BLaER1 treated with 17β-estradiol and CSF1 and Interleukin-3, amounts not matched to agents 10 nM and 100 nM (cell line): ENCODE data around the gene CFAP97.

Experiments used
- H3K27ac ChIP-seq, 11 experiments: shearing (Covaris generic); formaldehyde crosslinking; 2 replicates each; pipeline ENCODE4 v1.8.1; 2022
- H3K27me3 ChIP-seq, 11 experiments: shearing (Covaris generic); formaldehyde crosslinking; 2 replicates each; pipeline ENCODE4 v1.8.1; 2022
- H3K36me3 ChIP-seq, 11 experiments: shearing (Covaris generic); formaldehyde crosslinking; 2 replicates each; pipeline ENCODE4 v1.8.1; 2022
- H3K4me1 ChIP-seq, 10 experiments: shearing (Covaris generic); formaldehyde crosslinking; 2 replicates each; pipeline ENCODE4 v1.8.1; 2022
- H3K4me2 ChIP-seq, 11 experiments: shearing (Covaris generic); formaldehyde crosslinking; 2 replicates each; pipeline ENCODE4 v1.8.1; 2022
- H3K4me3 ChIP-seq, 10 experiments: shearing (Covaris generic); formaldehyde crosslinking; 2 replicates each; pipeline ENCODE4 v1.8.1; 2022
- H3K9ac ChIP-seq, 11 experiments: shearing (Covaris generic); formaldehyde crosslinking; 2 replicates each; pipeline ENCODE4 v1.8.1; 2022
- H3K9me3 ChIP-seq, 11 experiments: shearing (Covaris generic); formaldehyde crosslinking; replicated peaks in 1 of 11; 2 replicates each; pipeline ENCODE4 v1.8.1; 2022
- H4K20me1 ChIP-seq, 11 experiments: shearing (Covaris generic); formaldehyde crosslinking; 2 replicates each; pipeline ENCODE4 v1.8.1; 2022
- Cebpa-rat ChIP-seq, 11 experiments: shearing (Covaris generic); IDR thresholded peaks; 2 replicates each; pipeline ENCODE4 v1.8.1; 2022

CFAP97 gene

DNA sequence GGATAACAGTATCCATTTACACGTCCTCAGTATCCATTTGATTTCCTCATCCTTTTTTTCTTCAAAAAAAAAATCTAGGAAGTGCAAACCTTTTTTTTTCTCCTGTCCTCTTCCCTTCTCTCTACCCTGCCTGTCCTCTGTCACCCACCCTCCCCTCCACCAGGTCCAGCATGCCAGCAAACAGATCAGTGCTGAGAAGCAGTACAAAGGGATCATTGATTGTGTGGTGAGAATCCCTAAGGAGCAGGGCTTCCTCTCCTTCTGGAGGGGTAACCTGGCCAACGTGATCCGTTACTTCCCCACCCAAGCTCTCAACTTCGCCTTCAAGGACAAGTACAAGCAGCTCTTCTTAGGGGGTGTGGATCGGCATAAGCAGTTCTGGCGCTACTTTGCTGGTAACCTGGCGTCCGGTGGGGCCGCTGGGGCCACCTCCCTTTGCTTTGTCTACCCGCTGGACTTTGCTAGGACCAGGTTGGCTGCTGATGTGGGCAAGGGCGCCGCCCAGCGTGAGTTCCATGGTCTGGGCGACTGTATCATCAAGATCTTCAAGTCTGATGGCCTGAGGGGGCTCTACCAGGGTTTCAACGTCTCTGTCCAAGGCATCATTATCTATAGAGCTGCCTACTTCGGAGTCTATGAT, 59.1 kb downstream of the CFAP97 start:
- TF ChIP-seq Cebpa-rat (IDR thresholded peaks at IDR 0.05) = no peak
- H3K36me3 ChIP-seq = peaks cover 0 to 26% (median 5%) of the 10 kb centered on the region in 11 experiments; a peak in 13 of 22 replicates
- H3K27ac ChIP-seq = no peak overlapping the region
- peaks cover 0 to 28% (median 7%) of the 10 kb centered on the region in 11 experiments; a peak in 12 of 22 replicates for H3K27me3 ChIP-seq
- no peak overlapping the region for H3K9ac ChIP-seq
- H3K4me2 ChIP-seq = peak overlapping the region in 7 of 11 experiments; percentile 4 to 94 (median 89); a peak in 10 of 22 replicates
- no peaks in the 10 kb centered on the region for H3K9me3 ChIP-seq
- peaks cover 0 to 29% (median 3%) of the 10 kb centered on the region in 11 experiments; a peak in 8 of 22 replicates for H4K20me1 ChIP-seq
- H3K4me3 ChIP-seq = no peak overlapping the region
- H3K4me1 ChIP-seq = peaks cover 5 to 32% (median 16%) of the 10 kb centered on the region in 10 experiments; a peak in 17 of 20 replicates

DNA sequence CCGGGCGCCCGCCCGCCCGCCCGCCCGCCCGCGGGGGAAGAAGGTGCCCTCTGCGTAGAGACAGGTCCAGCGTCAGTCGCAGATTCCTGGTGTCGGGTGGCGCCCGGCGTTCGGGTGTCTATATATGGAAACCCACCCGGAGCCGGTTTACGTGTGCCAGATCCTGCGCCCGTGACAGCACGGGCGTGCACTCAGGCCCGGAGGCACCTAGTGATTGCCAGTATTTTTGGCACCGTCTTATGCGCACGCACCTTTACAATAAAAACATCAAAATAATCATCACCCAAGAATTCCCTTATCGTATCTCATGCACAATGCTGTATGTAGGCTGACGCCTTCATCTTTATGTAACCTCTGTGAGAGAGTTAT, 60.2 kb downstream of the CFAP97 start:
- Histone ChIP-seq H3K4me2 (peak overlapping the region; percentile 85 to 95 (median 91)), H3K9me3 (no peaks in the 10 kb centered on the region), H3K9ac (peak overlapping the region; percentile 69 to 83 (median 76)), H3K36me3 (peaks cover 0 to 17% (median under 1%) of the 10 kb centered on the region in 11 experiments; a peak in 6 of 22 replicates), H4K20me1 (peaks cover 0 to 29% (median 3%) of the 10 kb centered on the region in 11 experiments; a peak in 8 of 22 replicates), H3K27me3 (peaks cover 0 to 28% (median 7%) of the 10 kb centered on the region in 11 experiments; a peak in 12 of 22 replicates), H3K4me3 (peak overlapping the region; percentile 59 to 76 (median 70)), H3K27ac (peak overlapping the region in 10 of 11 experiments; percentile 6 to 67 (median 53); a peak in 11 of 22 replicates), H3K4me1 (peaks cover 5 to 34% (median 17%) of the 10 kb centered on the region in 10 experiments; a peak in 17 of 20 replicates)
- no peak for TF ChIP-seq Cebpa-rat (IDR thresholded peaks at IDR 0.05)

DNA sequence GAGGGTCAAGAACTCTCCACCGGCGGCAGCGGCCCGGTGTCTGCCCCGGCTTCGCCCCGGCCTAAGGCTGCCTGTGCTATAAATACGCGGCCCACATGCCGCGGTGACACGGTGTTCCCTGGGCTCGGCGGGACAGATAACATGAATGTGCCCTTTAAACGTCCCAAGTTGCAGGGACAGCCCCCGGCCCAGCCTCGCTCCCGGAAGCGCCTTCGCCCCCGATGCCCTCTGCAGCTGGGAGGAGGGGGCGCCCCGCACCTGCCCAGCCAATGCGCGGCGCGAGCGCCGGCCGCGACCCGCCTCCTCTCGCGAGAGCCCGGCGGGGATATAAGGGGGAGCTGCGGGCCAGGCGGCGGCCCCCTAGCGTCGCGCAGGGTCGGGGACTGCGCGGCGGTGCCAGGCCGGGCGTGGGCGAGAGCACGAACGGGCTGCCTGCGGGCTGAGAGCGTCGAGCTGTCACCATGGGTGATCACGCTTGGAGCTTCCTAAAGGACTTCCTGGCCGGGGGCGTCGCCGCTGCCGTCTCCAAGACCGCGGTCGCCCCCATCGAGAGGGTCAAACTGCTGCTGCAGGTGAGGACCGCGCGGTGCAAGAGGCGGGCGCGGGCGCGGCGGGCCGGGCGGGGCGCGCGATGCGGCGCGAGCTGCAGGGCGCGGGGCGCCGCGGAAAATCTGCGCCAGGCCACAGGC, 60.7 kb downstream of the CFAP97 start, which contains the start of gene SLC25A4:
Gene SLC25A4, plus strand, starts transcription at position 355 of the 689 bp plus-strand sequence. Its CDS starts 107 bp downstream, at position 462.
- H3K4me2 ChIP-seq = peak within 1 kb of the TSS; percentile 85 to 95 (median 91)
- TF ChIP-seq Cebpa-rat (IDR thresholded peaks at IDR 0.05) = no peak
- peak within 1 kb of the TSS; percentile 59 to 76 (median 70) for H3K4me3 ChIP-seq
- H3K27ac ChIP-seq = peak within 1 kb of the TSS in 10 of 11 experiments; percentile 6 to 67 (median 54); a peak in 17 of 22 replicates
- H3K9ac ChIP-seq = peak within 1 kb of the TSS; percentile 69 to 83 (median 76)
- H3K27me3 ChIP-seq = peaks cover 0 to 28% (median 7%) of the 10 kb centered on the region in 11 experiments; a peak in 12 of 22 replicates
- H3K9me3 ChIP-seq = no peaks in the 10 kb centered on the region
- H3K4me1 ChIP-seq = peaks cover 5 to 40% (median 22%) of the 10 kb centered on the region in 10 experiments; a peak in 19 of 20 replicates
- peaks cover 0 to 17% (median 0%) of the 10 kb centered on the region in 11 experiments; a peak in 6 of 22 replicates for H3K36me3 ChIP-seq
- H4K20me1 ChIP-seq = peaks cover 0 to 29% (median 3%) of the 10 kb centered on the region in 11 experiments; a peak in 8 of 22 replicates

DNA sequence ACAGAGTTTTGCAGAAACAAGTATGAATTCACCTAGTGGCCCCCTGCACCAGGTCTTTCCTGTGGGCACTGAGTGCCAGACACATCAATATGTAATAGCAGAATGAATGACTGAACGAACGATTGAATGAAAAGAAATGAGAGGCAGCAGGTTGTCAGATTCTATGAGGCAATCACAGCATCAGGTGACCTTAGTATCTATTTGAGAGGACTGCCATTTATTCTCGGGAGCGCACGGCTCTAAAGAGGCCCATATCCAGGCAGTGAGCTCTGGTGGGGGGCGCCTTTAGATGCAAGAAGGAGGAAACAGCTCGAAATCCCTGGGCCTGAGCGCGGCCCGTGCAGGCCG, 61.3 kb downstream of the CFAP97 start:
- Histone ChIP-seq H3K27ac (peak overlapping the region in 9 of 11 experiments; percentile 41 to 67 (median 52); a peak in 14 of 22 replicates), H3K9ac (peak overlapping the region; percentile 69 to 83 (median 76); a peak in 21 of 22 replicates), H4K20me1 (peaks cover 0 to 29% (median 3%) of the 10 kb centered on the region in 11 experiments; a peak in 8 of 22 replicates), H3K4me3 (peak overlapping the region; percentile 59 to 76 (median 70)), H3K4me1 (peaks cover 5 to 45% (median 27%) of the 10 kb centered on the region in 10 experiments; a peak in 19 of 20 replicates), H3K36me3 (peaks cover 0 to 16% (median 0%) of the 10 kb centered on the region in 11 experiments; a peak in 6 of 22 replicates), H3K27me3 (peaks cover 0 to 28% (median 7%) of the 10 kb centered on the region in 11 experiments; a peak in 12 of 22 replicates), H3K4me2 (peak overlapping the region; percentile 85 to 95 (median 91)), H3K9me3 (no peaks in the 10 kb centered on the region)
- no peak for TF ChIP-seq Cebpa-rat (IDR thresholded peaks at IDR 0.05)

DNA sequence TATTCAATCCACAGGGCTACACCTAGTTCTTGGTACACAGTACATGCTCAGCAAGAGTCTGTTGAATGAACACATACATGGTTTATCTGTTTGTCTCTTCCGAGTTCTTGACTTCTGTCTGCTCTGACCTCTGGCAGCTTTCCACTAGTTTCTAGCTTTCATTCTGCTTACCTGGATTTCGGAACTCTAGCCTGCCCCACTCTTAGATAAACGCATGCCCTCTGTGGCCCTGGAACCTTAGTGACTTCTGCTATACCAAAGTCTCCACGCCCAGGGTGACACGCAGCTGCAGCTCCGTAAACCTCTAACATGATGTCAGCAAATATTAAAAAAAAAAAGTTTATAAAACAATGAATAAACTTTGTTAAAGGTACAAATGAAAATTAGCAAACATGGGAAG, 62.0 kb downstream of the CFAP97 start:
- peaks cover 0 to 28% (median 7%) of the 10 kb centered on the region in 11 experiments; a peak in 12 of 22 replicates for H3K27me3 ChIP-seq
- H3K27ac ChIP-seq = no peak overlapping the region
- peaks cover 0 to 15% (median 0%) of the 10 kb centered on the region in 11 experiments; a peak in 6 of 22 replicates for H3K36me3 ChIP-seq
- peaks cover 0 to 29% (median 3%) of the 10 kb centered on the region in 11 experiments; a peak in 8 of 22 replicates for H4K20me1 ChIP-seq
- no peak overlapping the region for H3K4me2 ChIP-seq
- no peak overlapping the region for H3K4me3 ChIP-seq
- no peak for TF ChIP-seq Cebpa-rat (IDR thresholded peaks at IDR 0.05)
- H3K9me3 ChIP-seq = no peaks in the 10 kb centered on the region
- peaks cover 5 to 50% (median 32%) of the 10 kb centered on the region in 10 experiments; a peak in 19 of 20 replicates for H3K4me1 ChIP-seq
- no peak overlapping the region for H3K9ac ChIP-seq

- Histone ChIP-seq H3K4me1 (peaks cover 5 to 43% (median 32%) of the 10 kb centered on the region in 10 experiments; a peak in 19 of 20 replicates), H3K9me3 (no peaks in the 10 kb centered on the region), H3K4me3 (no peak overlapping the region), H3K27me3 (peaks cover 0 to 28% (median 7%) of the 10 kb centered on the region in 11 experiments; a peak in 12 of 22 replicates), H3K27ac (no peak overlapping the region), H3K4me2 (no peak overlapping the region), H3K9ac (no peak overlapping the region), H4K20me1 (peaks cover 0 to 11% (median 0%) of the 10 kb centered on the region in 11 experiments; a peak in 7 of 22 replicates), H3K36me3 (no peaks in the 10 kb centered on the region)
- no peak for TF ChIP-seq Cebpa-rat (IDR thresholded peaks at IDR 0.05)
These were observed 64.1 kb downstream of the CFAP97 start for GRCh38 chr4:185139736-185140135.

- peaks cover 5 to 32% (median 25%) of the 10 kb centered on the region in 10 experiments; a peak in 19 of 20 replicates for H3K4me1 ChIP-seq
- H3K27me3 ChIP-seq = peaks cover 0 to 16% (median 0%) of the 10 kb centered on the region in 11 experiments; a peak in 5 of 22 replicates
These were observed 65.6 kb downstream of the CFAP97 start for GRCh38 chr4:185138161-185138560.

GRCh38 chr4:185137233-185137925, 66.4 kb downstream of the CFAP97 start:
- no peak for TF ChIP-seq Cebpa-rat (IDR thresholded peaks at IDR 0.05)
- H3K4me1 ChIP-seq = peaks cover 1 to 27% (median 19%) of the 10 kb centered on the region in 10 experiments; a peak in 19 of 20 replicates
- H3K4me3 ChIP-seq = no peak overlapping the region
- H3K27ac ChIP-seq = no peak overlapping the region
- no peaks in the 10 kb centered on the region for H4K20me1 ChIP-seq
- H3K27me3 ChIP-seq = peaks cover 0 to 8% (median 0%) of the 10 kb centered on the region in 11 experiments; a peak in 4 of 22 replicates
- H3K9ac ChIP-seq = no peak overlapping the region
- peak overlapping the region in 9 of 11 experiments; percentile 25 to 68 (median 56); a peak in 16 of 22 replicates for H3K4me2 ChIP-seq
- H3K36me3 ChIP-seq = no peaks in the 10 kb centered on the region
- H3K9me3 ChIP-seq = no peaks in the 10 kb centered on the region

More at GRCh38 chr4:185138161-185138560, 65.6 kb downstream of the CFAP97 start:
- Histone ChIP-seq H3K27ac (no peak overlapping the region), H3K36me3 (no peaks in the 10 kb centered on the region), H3K4me2 (peak overlapping the region; percentile 25 to 68 (median 51); a peak in 21 of 22 replicates), H3K9me3 (no peaks in the 10 kb centered on the region), H4K20me1 (no peaks in the 10 kb centered on the region), H3K9ac (no peak overlapping the region), H3K4me3 (no peak overlapping the region)
- no peak for TF ChIP-seq Cebpa-rat (IDR thresholded peaks at IDR 0.05)
